Skeletal muscle tissue (tissue), 4 donors: Measurements from ENCODE around the gene NSMCE3. TPM values are rescaled to one million over a fixed set of nuclear protein-coding genes. Genes with fewer than 3 reads are reported as not detected.
"Not testable (repeated sequence)": the region's sequence is repeated elsewhere in the genome, so short reads cannot be mapped to it uniquely, and the experiment has no call there.

Experiments used
- H3K27ac ChIP-seq: one replicate; pipeline ENCODE4 v1.7.0; 2013; ENCODE audit warnings: mild to moderate bottlenecking, low read depth, low read length, inconsistent platforms
- H3K27me3 ChIP-seq, 3 donors: one replicate each; pipeline ENCODE4 v1.7.0; 2013; ENCODE audit warnings: low read length in 3 of 3; ENCODE audit not compliant: control insufficient read depth in 3 of 3, insufficient read depth in 3 of 3
- H3K36me3 ChIP-seq, 3 donors: one replicate each; pipeline ENCODE4 v1.7.0; 2013; ENCODE audit warnings: low read length in 3 of 3; ENCODE audit not compliant: control insufficient read depth in 3 of 3, insufficient read depth in 3 of 3
- H3K4me1 ChIP-seq, 3 donors: one replicate each; pipeline ENCODE4 v1.7.0; 2013; ENCODE audit warnings: low read length in 3 of 3, mild to moderate bottlenecking in 3 of 3; ENCODE audit not compliant: control insufficient read depth in 3 of 3, insufficient read depth in 3 of 3
- H3K4me3 ChIP-seq, 3 donors: one replicate each; pipeline ENCODE4 v1.7.0; 2013; ENCODE audit warnings: low read length in 3 of 3
- H3K9ac ChIP-seq, 3 donors: one replicate each; pipeline ENCODE4 v1.7.0; 2013; ENCODE audit warnings: low read length in 3 of 3, mild to moderate bottlenecking in 3 of 3, moderate library complexity in 2 of 3, low read depth in 1 of 3
- H3K9me3 ChIP-seq, 3 donors: one replicate each; pipeline ENCODE4 v1.7.0; 2013; ENCODE audit warnings: low read length in 3 of 3; ENCODE audit not compliant: control insufficient read depth in 3 of 3
- total RNA-seq: library from RNA; depleted of rRNA; stranded (reverse); fragments of >200 nt; gene quantifications from one replicate; pipeline ENCODE4 v1.2.3, GENCODE V29; 2014
- donor health status: Osteomylitis.

NSMCE3 gene
- total RNA-seq, 1 donor from 2014 or later: 11.0 TPM

- Histone ChIP-seq H3K9me3 (peaks cover 0 to 2% (median 0%) of the 10 kb centered on the region in 3 donors), H3K27ac (no peak overlapping the region), H3K27me3 (peaks cover 0 to 4% (median under 1%) of the 10 kb centered on the region in 3 donors), H3K9ac (no peak overlapping the region), H3K4me3 (no peak overlapping the region), H3K36me3 (no peaks in the 10 kb centered on the region), H3K4me1 (no peaks in the 10 kb centered on the region)
Observed at GRCh38 chr15:29244544-29244943, 25.1 kb downstream of the NSMCE3 start.

GRCh38 chr15:29244123-29244522 is 25.5 kb downstream of the NSMCE3 start:
- H3K9me3 ChIP-seq: peaks cover 0 to 2% (median 0%) of the 10 kb centered on the region in 3 donors
- no peak overlapping the region for H3K27ac ChIP-seq
- H3K27me3 ChIP-seq: peaks cover 0 to 4% (median 3%) of the 10 kb centered on the region in 3 donors
- H3K36me3 ChIP-seq: no peaks in the 10 kb centered on the region
- no peaks in the 10 kb centered on the region for H3K4me1 ChIP-seq
- no peak overlapping the region for H3K9ac ChIP-seq
- H3K4me3 ChIP-seq: no peak overlapping the region

- peaks cover 0 to 4% (median 3%) of the 10 kb centered on the region in 3 donors for H3K27me3 ChIP-seq
- H3K4me1 ChIP-seq: no peaks in the 10 kb centered on the region
Observed at GRCh38 chr15:29242456-29243242, 27.0 kb downstream of the NSMCE3 start.

GRCh38 chr15:29241207-29241606 is 28.4 kb downstream of the NSMCE3 start:
- no peak overlapping the region for H3K9ac ChIP-seq
- H3K4me1 ChIP-seq: no peaks in the 10 kb centered on the region
- peaks cover 0 to 4% (median 3%) of the 10 kb centered on the region in 3 donors for H3K27me3 ChIP-seq
- no peak overlapping the region for H3K4me3 ChIP-seq
- no peaks in the 10 kb centered on the region for H3K36me3 ChIP-seq
- no peak overlapping the region for H3K27ac ChIP-seq
- no peaks in the 10 kb centered on the region for H3K9me3 ChIP-seq

More at GRCh38 chr15:29242456-29243242, 27.0 kb downstream of the NSMCE3 start:
- Histone ChIP-seq H3K9ac (no peak overlapping the region), H3K36me3 (no peaks in the 10 kb centered on the region), H3K4me3 (no peak overlapping the region), H3K27ac (no peak overlapping the region), H3K9me3 (no peaks in the 10 kb centered on the region)

- H3K27ac ChIP-seq: no peak overlapping the region
- no peak overlapping the region for H3K9ac ChIP-seq
- no peak overlapping the region for H3K4me3 ChIP-seq
- no peaks in the 10 kb centered on the region for H3K36me3 ChIP-seq
- H3K9me3 ChIP-seq: no peaks in the 10 kb centered on the region
- no peaks in the 10 kb centered on the region for H3K4me1 ChIP-seq
- peaks cover 0 to 4% (median 3%) of the 10 kb centered on the region in 3 donors for H3K27me3 ChIP-seq
Observed at GRCh38 chr15:29239395-29239794, 30.2 kb downstream of the NSMCE3 start.

GRCh38 chr15:29233566-29233965 is 36.1 kb downstream of the NSMCE3 start:
- H3K4me1 ChIP-seq: no peaks in the 10 kb centered on the region
- H3K9me3 ChIP-seq: no peaks in the 10 kb centered on the region
- no peak overlapping the region for H3K9ac ChIP-seq
- no peak overlapping the region for H3K4me3 ChIP-seq
- H3K27ac ChIP-seq: no peak overlapping the region
- no peaks in the 10 kb centered on the region for H3K27me3 ChIP-seq
- no peaks in the 10 kb centered on the region for H3K36me3 ChIP-seq

GRCh38 chr15:29226436-29227208 is 43.0 kb downstream of the NSMCE3 start:
- Histone ChIP-seq H3K27ac (no peak overlapping the region), H3K9me3 (no peaks in the 10 kb centered on the region), H3K36me3 (no peaks in the 10 kb centered on the region), H3K4me3 (no peak overlapping the region), H3K27me3 (peaks cover 0 to 18% (median 14%) of the 10 kb centered on the region in 3 donors), H3K9ac (no peak overlapping the region), H3K4me1 (no peaks in the 10 kb centered on the region)

- Histone ChIP-seq H3K36me3 (no peaks in the 10 kb centered on the region), H3K4me1 (no peaks in the 10 kb centered on the region), H3K9ac (no peak overlapping the region), H3K27me3 (peaks cover 0 to 18% (median 14%) of the 10 kb centered on the region in 3 donors), H3K27ac (no peak overlapping the region), H3K4me3 (no peak overlapping the region), H3K9me3 (no peaks in the 10 kb centered on the region)
Observed at GRCh38 chr15:29225534-29226234, 43.9 kb downstream of the NSMCE3 start.

- H3K9me3 ChIP-seq, H3K36me3 ChIP-seq, H3K9ac ChIP-seq, H3K4me3 ChIP-seq, H3K4me1 ChIP-seq, H3K27ac ChIP-seq: not testable (repeated sequence)
- peaks cover 0 to 18% (median 14%) of the 10 kb centered on the region in 3 donors for H3K27me3 ChIP-seq
Observed at GRCh38 chr15:29224987-29225363, 44.6 kb downstream of the NSMCE3 start.
